ENCODE data around the gene FAM200B.

DNA sequence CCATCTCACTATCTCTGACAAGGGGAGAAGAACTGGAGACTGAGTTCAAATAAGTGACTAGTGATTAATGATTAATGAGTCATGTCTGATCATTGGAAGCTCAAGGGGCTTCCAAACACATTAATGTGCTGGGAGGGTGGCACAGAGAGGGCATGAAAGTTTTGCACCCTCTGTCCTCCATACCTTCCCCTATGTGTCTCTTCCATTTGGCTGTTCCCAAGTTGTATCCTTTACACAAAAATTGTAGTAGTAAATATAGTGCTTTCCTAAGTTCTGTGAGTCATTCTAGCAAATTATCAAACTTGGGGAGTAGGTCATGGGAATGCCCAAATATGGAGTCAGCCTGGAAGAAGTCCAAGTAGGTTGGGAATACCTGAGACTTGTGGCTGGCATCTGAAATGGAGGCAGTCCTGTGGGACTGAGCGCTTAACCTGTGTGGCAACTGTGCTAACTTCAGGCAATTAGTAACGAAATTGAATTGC lies 4.1 kb upstream of the FAM200B start:
- TF ChIP-seq, protein P1, sequence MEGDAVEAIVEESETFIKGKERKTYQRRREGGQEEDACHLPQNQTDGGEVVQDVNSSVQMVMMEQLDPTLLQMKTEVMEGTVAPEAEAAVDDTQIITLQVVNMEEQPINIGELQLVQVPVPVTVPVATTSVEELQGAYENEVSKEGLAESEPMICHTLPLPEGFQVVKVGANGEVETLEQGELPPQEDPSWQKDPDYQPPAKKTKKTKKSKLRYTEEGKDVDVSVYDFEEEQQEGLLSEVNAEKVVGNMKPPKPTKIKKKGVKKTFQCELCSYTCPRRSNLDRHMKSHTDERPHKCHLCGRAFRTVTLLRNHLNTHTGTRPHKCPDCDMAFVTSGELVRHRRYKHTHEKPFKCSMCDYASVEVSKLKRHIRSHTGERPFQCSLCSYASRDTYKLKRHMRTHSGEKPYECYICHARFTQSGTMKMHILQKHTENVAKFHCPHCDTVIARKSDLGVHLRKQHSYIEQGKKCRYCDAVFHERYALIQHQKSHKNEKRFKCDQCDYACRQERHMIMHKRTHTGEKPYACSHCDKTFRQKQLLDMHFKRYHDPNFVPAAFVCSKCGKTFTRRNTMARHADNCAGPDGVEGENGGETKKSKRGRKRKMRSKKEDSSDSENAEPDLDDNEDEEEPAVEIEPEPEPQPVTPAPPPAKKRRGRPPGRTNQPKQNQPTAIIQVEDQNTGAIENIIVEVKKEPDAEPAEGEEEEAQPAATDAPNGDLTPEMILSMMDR (IDR thresholded peaks at IDR 0.05; ENCODE audit: poor library complexity), result no peak
- TF ChIP-seq EZH2 (IDR thresholded peaks at IDR 0.05; ENCODE audit: borderline replicate concordance) (no peak), EZH2phosphoT487 (IDR thresholded peaks at IDR 0.05; ENCODE audit: low read depth, severe bottlenecking, unreplicated experiment) (no peak)

Data from hepatocyte (in vitro differentiated cells).